ENCODE data around the gene F11R.
A peak's percentile ranks its signal among the peaks of the same experiment; 100 is the strongest.

F11R gene
- long read RNA-seq, partial matches to known transcripts: 0 of 6 reads
- long read RNA-seq, other reads (novel, unspliced or antisense): 6 of 6 reads

GRCh38 chr1:161020509-161021164 is at the start of gene F11R:
F11R (minus strand) TSS chr1:161021152; CDS start chr1:161021073, 79 bp downstream.
- peak; percentile 60 to 71 for DNase-seq (ENCODE audit: low read depth in 1 of 2, low spot score in 1 of 2)
- H3K27me3 ChIP-seq (ENCODE audit: insufficient read depth, poor library complexity, severe bottlenecking): no peaks in the 10 kb centered on the region
- peak within 1 kb of the TSS; percentile 76 for H3K4me3 ChIP-seq (replicated peaks; ENCODE audit: insufficient read depth, low read length)
- peak within 1 kb of the TSS; percentile 72 for H3K27ac ChIP-seq (replicated peaks)
- TF ChIP-seq POLR2AphosphoS5 (IDR thresholded peaks at IDR 0.05; ENCODE audit: low read depth) (peak; percentile 65; the same call in 1 of the 2 replicates), REST (IDR thresholded peaks at IDR 0.05; ENCODE audit: insufficient replicate concordance, low read depth) (no peak)

GRCh38 chr1:161069731-161070270 is 48.8 kb upstream of the F11R start, which contains the start of gene ARHGAP30:
ARHGAP30 (minus strand) TSS chr1:161069891; CDS start chr1:161069624, 267 bp downstream.
- Histone ChIP-seq H3K27me3 (ENCODE audit: insufficient read depth, poor library complexity, severe bottlenecking) (no peaks in the 10 kb centered on the region), H3K4me3 (replicated peaks; ENCODE audit: insufficient read depth, low read length) (peak within 1 kb of the TSS; percentile 58), H3K27ac (replicated peaks) (peak within 1 kb of the TSS; percentile 95)
- DNase-seq (ENCODE audit: low read depth in 1 of 2, low spot score in 1 of 2): peak; percentile 98 to 99
- peak; percentile 84 for TF ChIP-seq SPI1 (IDR thresholded peaks at IDR 0.05; ENCODE audit: borderline replicate concordance, low read depth)
- peak; percentile 16 for TF ChIP-seq REST (IDR thresholded peaks at IDR 0.05; ENCODE audit: insufficient replicate concordance, low read depth)
- peak; percentile 95 for TF ChIP-seq GABPA (IDR thresholded peaks at IDR 0.05; ENCODE audit: low read depth)
- TF ChIP-seq POLR2AphosphoS5 (IDR thresholded peaks at IDR 0.05; ENCODE audit: low read depth): peak; percentile 92
- no peak for TF ChIP-seq CTCF (IDR thresholded peaks at IDR 0.05; ENCODE audit: insufficient read depth, low read length)

- peak overlapping the region; percentile 95 for H3K27ac ChIP-seq (replicated peaks)
- peak overlapping the region; percentile 58 for H3K4me3 ChIP-seq (replicated peaks; ENCODE audit: insufficient read depth, low read length)
- TF ChIP-seq CTCF (IDR thresholded peaks at IDR 0.05; ENCODE audit: insufficient read depth, low read length): no peak
- no peak for TF ChIP-seq REST (IDR thresholded peaks at IDR 0.05; ENCODE audit: insufficient replicate concordance, low read depth)
- TF ChIP-seq GABPA (IDR thresholded peaks at IDR 0.05; ENCODE audit: low read depth): no peak
- TF ChIP-seq SPI1 (IDR thresholded peaks at IDR 0.05; ENCODE audit: borderline replicate concordance, low read depth): no peak
- no peak for TF ChIP-seq POLR2AphosphoS5 (IDR thresholded peaks at IDR 0.05; ENCODE audit: low read depth)
These were observed 48.3 kb upstream of the F11R start for GRCh38 chr1:161069241-161069640.

More at GRCh38 chr1:161069241-161069640, 48.3 kb upstream of the F11R start:
- no peaks in the 10 kb centered on the region for H3K27me3 ChIP-seq (ENCODE audit: insufficient read depth, poor library complexity, severe bottlenecking)
- DNase-seq (ENCODE audit: low read depth in 1 of 2, low spot score in 1 of 2): no peak
